Effector CD4-positive, alpha-beta T cell (primary cell): ENCODE measurements around the gene KCNH2.

Experiments
- DNase-seq: peaks from one replicate; pipeline ENCODE4 v3.0.0-alpha.2; 2020

The KCNH2 gene

DNA sequence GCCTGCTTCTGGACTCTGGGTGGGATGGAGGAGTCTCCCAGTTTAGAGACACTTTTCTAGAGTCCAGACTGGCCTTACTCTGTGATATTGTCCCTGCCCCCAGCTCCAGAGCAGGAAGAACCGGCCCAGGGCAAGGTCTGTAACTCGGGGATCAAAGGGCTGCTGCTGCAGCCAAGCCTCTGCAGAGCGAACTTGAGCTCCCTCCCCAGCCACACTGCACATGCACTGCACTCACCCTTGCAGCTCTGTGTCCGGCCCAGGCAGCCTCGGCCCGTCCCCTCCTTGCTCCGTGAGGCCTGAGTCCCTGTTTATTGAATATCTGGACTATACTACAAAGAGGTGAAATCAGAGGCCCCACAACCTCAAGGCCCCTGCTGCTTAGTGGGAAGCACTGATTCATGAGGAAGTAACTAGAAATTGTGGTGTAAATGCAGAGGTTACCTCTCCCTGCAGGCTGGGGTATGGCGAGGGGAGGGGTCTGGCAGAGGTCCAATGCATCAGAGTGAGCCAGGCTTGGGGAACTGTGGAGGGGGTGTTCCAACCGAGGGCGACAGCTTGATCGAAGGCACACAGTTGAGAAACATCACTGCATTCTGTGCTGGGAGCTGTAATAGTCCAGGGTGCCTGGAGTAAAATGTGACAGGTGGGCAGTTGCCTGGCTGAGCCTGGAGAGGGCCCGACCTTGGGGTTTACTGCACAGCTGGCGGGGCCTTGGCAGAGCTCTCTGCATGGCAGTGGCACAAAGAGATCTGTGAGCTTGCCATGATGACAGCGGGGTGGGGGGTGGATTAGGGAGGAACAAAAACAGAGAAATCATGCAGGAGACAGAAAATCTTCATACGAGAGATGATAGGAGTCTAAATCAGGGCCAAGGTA lies 76.7 kb downstream of the KCNH2 start:
- DNase-seq: no peak

DNA sequence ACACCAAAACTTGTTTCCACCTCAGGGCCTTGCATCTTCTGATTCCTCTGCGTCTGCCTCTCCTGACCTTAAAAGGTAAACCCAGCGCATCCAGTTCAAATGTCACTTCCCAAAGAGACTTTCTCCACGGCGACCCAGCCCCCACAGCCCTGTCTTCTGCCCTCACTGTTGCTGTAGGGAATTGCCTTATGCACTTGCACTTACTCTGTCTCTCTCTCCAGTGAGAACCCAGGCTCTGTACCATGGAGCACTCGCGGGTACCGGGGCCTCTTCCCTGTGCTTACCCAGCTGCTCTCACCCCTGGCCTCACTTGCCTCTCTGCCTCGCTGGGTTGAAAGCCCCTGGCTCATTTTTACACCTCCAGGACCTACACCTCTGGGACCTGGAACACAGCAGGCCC lies 77.4 kb downstream of the KCNH2 start:
- DNase-seq: no peak

DNA sequence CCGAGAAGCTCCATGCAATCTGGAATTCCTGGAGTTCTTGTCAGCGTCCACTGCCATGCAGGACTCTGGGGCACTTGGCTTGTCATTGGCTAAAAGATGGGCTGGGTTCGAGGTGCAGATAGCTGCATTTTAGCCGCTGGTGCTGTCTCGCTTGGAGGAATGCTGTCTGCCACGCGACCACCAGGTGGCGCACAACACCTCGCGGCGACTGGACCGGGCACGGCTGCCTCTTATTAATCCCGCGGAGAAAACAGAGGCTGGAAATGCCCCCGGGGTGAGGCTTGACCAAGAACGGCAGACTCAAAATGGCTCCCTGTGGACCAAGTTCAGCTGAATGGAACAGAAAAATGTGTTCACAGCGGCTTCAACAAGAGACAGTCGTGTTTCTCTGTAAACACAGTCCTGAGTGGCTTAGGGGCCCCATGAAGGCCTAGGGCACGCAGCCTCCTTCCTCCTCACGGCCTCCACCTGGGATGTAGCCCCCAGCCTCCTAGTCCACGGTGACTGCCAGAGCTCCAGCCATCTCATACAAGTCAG lies 79.6 kb downstream of the KCNH2 start:
- peak; percentile 71 for DNase-seq

DNA sequence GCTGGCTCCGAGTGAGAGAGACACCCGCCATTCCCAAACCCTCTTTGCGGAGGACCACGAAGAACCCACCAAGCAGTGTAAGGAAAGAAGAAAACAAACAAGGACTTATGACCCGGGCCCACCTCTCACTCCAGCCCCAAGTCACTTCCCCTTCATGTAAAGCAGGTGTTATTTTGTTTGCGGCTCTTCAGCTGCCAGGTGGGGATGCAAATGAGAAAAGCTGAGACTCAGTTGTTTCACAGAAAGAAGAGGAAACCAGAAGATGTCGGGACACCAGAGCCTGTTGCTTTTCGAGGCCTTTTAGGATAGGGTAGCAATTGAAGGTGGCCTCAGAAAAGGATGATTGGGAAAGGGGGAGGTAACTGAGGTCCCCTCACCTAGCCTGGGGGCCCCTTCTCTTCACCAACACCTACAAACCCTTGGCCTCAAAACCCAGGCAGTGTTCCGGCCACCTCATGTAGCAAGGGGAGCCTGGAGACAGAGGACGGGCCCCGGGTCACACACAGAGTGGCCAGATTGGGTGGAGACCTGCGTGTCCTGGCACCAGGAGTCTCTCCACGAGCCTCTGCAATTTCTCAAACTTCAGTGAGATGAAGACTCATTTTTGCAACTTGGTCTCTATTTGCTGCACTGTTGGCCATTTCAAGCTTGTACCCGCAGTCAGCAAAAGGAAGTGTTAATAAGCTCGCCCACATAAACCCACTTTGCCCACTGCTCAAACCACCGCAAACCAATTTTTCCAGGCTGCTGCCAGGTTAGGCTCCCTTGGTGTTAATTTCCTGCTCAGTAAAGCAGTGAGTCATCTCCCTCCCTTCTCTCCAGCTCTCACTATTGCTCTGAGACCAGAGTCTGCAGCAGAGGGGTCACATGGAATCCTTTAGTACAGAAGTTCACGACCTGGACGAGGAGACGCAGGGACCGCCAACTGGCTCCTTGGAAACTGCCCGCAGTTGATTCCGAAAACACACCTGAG lies 80.3 kb downstream of the KCNH2 start:
- no peak for DNase-seq

DNA sequence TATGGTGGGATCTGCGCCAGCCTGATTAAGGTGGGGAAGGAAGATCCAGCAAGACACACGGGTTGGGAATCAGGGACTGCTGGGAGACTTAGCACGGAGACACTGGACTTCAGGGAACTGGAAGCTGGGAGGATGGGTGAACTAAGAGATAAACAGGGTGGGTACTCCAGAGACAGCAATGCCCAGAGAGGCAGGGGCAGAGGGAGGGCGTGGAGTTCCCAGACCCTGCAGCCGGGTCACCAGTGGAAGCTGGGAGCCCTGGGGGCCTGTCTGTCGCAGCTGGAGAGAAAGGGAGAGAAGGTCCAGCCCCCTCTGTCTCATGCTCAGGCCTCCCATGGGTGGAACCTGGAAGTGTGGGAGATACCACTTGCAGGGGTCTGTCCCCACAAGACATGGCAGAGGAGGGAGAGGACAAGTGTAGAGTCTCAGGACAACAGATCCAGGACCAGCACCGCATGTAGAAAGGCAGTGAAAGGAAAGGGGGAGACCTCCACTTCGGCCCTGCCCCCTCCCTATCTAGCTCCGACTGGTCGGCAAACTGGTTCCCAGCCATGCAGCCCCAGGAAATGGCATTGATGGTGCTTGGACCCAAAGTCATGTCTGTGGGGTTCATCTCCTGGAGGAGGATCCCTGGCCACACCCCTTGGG lies 81.4 kb downstream of the KCNH2 start:
- DNase-seq: no peak

DNA sequence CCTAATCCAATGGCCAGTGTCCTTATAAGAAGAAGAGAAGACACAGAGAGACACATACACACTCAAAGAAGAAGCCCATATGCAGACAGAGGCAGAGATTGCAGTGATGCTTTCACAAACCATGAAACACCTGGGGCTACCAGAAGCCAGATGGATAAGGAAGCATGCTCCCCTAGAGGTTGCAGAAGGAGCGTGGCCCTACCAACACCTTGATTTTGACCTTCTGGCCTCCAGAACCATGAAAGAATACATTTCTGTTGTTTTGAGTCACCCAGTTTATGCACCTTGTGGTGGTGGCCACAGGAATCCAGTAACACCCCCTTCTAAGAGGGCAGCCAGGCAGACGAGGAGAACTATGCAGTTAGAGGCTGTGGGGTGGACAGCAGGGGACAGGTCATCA lies 82.3 kb downstream of the KCNH2 start:
- DNase-seq: no peak
